GM19395 (cell line): ENCODE data around the gene DBNDD2.
A peak's percentile ranks its signal among the peaks of the same experiment; 100 is the strongest.

ENCODE experiments used
- ATAC-seq: cut with Tn5 transposase; IDR thresholded peaks from one replicate; pipeline ENCODE4 v1.9.1; 2021; ENCODE audit warnings: mild to moderate bottlenecking, moderate library complexity; ENCODE audit not compliant: unreplicated experiment

Gene DBNDD2, protein sequence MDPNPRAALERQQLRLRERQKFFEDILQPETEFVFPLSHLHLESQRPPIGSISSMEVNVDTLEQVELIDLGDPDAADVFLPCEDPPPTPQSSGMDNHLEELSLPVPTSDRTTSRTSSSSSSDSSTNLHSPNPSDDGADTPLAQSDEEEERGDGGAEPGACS

DNA sequence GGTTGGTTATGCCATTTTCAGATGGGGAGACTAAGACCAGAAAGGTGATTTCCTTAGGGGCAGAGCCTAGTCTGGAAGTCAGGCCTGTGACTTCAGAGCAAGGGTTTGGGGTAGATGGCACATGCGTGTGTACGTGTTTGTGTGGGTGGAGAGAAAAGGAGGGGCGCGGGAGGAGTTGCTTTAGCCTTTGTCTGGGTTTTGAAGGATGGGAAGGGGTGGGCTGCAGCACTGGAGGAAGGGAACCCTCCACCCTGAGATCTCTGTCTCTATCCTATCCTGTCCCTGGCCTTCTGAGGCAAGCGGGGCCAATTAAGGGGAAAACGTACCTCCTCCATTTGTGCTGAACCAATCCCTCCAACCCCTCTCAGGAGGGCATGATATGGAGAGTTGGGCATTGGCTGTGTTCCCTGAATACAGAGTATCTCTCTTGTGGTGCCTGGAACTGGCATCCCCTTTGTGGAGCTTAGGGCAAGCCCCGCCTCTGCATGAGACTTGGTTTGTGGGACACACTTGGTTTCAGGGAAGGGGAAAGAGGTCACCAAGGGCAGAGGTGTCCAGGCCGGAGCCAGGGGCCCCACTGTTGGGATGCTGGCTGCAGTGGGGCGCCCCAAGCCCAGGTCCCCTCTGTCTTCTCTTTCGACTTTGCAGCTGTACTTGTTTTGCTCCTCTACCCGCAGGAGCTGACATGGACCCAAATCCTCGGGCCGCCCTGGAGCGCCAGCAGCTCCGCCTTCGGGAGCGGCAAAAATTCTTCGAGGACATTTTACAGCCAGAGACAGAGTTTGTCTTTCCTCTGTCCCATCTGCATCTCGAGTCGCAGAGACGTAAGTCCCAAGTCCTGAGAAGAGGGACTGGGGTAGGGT, at the start of gene DBNDD2:
TSS of gene DBNDD2 (plus strand) at position 507 of the 863 bp plus-strand sequence. CDS start at position 686, 179 bp downstream.
- ATAC-seq: no peak

GRCh38 chr20:45359069-45359405, 49.1 kb upstream of the DBNDD2 start:
- no peak for ATAC-seq

- ATAC-seq: no peak
Measured at GRCh38 chr20:45359406-45360148, 48.5 kb upstream of the DBNDD2 start.

DNA sequence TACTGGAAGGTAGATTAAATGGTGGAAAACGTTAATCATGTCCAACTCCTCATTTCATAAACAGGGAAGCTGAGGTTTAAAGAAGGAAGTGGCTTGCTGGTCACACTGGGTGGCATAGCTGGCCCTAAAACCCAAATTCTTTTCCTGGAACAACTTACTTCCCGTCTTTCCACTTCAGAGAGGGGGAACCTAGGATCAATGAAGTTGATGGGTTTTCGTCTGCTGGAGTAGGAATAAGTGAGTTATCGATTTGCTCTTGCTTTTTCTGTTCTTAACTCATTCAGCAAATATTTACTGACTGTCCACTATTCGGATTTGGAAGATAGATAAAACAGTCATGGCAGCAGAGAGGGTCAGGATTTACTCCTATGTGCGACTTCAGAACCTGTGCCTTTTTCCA, 46.3 kb upstream of the DBNDD2 start:
- ATAC-seq: no peak

DNA sequence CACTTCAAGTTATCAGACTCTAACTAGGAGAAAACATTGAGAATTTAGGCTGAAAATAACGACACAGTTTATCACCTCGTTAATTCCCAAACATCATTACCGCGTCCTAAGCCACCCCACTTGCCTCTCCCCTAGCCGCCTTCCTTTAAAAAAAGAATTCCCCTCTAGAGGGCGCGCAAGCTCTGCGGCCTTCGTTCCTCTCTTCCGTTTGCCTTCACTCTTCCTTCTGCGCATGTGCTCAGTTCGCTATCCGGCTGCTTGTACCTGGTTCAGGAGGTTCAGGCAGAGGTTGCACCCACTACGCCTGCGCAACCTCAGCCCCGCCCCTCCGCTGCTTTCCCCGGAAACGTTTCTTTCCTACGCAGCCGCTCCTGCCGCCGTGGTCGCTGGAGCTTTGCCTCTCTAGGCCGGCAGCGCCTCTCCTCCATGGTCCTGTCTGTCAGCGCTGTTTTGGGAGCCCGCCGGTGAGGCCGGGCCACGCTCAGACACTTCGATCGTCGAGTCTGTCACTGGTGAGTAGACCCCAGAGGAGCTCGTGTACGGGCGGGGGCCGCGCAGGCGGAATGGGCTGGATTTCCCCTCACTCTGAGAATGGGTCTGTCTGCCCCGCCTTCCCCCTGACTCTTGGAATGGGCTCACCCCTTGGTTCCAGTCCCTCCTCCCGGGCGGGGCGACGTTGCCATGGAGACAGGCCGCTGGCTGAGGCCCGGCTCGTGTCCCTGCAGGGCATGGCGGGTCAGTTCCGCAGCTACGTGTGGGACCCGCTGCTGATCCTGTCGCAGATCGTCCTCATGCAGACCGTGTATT, 45.1 kb upstream of the DBNDD2 start, which contains the start of gene SYS1:
TSS of gene SYS1 (plus strand) at position 353 of the 807 bp plus-strand sequence. CDS start at position 729, 376 bp downstream.
- peak; percentile 84 for ATAC-seq

- ATAC-seq: no peak
Measured at GRCh38 chr20:45363611-45364492, 44.2 kb upstream of the DBNDD2 start.

DNA sequence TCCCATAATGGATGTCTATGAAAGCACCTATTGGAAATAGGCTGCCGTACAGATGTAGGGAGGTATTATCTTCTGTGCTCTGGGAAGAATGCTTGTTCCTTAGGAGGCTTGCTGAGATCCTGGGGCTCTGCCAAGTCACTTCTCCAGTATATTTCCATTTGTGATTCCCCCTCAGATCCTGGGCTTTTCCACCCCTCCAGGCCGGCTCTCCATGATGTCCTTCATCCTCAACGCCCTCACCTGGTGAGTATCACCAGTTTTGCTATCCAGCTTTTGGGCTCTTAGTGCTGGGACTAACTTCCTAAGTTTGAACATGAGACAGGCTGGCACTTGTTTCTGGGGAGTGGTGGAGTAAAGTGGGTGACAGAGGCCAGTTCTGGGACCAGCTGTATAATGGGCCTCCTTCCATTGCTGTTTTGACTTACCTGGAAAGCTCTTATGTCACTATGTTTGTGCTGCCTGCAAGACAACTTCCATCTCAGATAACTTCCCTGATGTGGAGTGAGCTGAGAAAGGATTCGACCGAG, 42.6 kb upstream of the DBNDD2 start:
- no peak for ATAC-seq

GRCh38 chr20:45366192-45366591, 41.9 kb upstream of the DBNDD2 start:
- no peak for ATAC-seq

DNA sequence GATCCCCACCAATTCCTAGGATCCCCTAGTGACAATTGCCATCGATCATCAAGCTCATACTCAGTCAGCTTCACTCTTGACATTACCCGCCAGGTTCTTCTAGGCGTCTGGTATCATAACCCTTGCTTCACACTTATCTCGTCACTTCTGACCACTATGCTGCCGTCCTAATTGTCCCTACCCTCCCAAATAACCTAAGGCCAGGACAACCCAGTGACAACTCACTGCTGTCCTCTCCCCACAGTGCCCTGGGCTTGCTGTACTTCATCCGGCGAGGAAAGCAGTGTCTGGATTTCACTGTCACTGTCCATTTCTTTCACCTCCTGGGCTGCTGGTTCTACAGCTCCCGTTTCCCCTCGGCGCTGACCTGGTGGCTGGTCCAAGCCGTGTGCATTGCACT, 41.5 kb upstream of the DBNDD2 start:
- no peak for ATAC-seq

GRCh38 chr20:45367126-45367525, 41.0 kb upstream of the DBNDD2 start:
- no peak for ATAC-seq

DNA sequence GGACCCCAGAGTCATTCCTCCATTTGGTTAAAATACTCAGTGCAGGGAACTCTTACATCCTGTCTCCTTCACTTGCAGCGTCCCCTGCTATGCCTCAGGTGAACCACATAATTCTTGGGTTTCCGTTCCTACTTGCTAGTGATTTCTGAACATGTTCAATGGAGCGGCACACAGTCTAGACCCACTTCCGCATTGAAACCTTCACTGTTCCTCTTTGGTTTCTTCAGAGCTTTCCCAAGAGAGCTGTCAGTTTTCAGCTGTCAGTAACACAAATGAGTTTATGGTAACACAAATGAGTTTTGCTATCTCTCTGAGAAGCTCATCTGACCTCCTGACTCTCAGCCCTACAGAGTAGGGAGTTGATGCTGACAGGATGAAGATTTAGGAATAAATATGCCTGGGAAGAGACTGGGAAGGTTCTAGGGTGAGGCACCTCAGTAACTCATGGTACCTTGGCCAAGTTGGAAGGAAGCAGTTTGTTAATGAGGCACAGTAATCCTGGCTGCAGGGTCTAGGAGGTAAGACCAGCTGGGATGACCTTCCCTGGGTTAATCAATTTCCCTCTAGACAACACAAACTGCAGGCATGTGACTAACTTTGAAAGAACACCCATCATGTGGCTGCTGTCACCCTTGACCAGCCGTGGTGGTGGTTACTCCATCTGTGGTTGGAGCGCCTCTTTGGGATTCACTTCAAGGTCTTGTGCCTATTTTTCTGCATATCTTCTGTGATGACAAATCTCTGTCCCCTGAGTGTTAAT, 39.7 kb upstream of the DBNDD2 start:
- peak; percentile 81 for ATAC-seq

DNA sequence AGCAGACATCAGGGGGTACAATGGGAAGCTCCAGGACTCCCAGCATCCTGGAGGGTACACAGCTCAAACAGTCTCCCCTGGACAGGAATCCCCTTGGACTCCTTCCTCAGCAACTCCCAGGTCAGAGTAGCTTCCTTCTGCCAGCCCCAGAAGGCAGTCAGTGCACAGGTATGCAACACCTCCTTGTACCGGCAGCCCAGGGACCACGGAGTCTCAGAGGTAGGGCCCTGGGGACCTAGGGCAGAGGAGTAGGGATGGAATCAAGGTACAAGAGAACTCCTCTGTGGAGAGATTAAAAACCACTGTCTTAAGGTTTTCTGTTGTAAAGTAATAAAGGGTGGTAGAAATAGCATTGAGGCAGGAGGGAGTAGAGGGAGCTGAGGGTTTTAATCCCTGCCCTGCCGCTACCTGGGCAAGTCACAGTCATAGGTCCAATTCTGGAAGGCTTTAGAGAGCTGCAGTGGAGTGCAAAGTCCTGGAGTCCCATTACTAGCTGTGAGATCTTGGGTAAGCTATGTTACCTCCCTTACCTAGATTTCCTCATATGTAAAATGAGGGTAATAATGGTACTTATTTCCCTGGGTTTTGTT, 37.4 kb upstream of the DBNDD2 start:
- ATAC-seq: no peak

GRCh38 chr20:45372241-45372640, 35.8 kb upstream of the DBNDD2 start:
- no peak for ATAC-seq

DNA sequence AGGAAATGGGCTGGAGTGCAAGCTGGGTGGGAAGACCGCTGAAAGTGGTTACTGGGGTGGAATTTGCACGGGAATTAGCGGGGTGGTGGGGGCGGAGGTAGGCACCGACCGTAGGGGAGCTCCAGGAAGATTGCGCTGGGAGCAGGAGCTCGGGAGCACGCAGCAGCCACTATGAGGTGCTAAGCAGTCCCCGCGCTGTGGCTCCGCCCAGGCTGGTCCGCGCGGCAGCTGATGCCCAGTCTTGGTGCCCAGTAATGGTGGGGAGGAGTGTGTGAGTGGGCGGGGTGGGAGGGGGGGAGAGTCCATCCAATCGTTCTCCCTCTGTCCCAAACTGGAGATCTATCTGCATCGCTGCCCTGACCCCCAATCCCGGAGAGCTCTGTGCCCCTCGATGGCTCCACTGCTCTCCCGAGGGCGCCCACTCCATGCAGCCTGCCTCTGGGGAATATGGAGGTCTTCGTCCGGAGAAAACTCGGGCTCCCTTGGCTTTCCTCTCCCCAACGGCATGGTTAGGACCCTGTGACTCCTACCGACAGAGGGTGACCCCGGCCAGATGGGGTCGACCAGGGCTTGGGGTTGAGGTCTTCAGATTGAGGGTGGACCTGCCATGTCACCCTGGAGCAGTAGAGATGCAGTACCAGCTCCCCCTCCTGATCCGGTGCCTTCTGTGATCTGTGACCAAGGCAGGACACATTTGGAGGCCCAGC, 35.3 kb upstream of the DBNDD2 start:
- ATAC-seq: no peak

DNA sequence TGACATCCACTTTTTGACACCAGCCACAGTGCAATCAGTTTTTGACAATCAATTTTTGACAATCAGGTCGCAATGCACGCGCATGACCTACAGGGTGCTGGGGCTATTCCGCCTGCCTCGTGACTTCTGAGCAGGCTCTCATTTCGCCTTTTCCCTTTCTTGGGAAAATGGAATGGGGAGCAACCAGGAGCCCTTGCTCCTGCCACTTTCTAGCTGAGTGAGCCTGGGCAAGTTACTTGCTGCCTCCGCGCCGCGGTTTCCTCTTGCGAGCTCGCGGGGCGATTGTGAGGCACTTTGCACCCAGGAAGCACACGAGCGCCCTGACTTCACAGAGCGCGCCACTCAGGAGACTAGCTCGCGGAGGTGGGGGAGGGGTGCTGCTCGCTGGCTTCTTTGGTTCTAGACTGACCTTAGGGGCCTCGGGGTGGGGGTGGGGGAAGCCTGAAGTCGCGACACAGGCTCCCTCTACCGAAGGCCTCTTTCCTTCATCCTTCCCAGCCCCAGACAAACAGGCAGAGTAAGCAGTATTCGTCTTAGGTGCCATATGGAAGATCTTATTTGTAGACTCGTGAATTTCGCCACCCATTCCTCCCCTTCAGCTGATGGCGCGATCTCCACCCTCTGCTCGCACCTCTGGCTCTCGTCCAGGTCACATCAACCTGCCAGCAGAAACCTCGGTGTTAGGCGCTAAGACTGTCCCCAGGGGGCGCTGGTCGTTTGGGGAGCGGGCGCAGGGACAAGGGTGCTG, 34.6 kb upstream of the DBNDD2 start:
- ATAC-seq: peak; percentile 76

DNA sequence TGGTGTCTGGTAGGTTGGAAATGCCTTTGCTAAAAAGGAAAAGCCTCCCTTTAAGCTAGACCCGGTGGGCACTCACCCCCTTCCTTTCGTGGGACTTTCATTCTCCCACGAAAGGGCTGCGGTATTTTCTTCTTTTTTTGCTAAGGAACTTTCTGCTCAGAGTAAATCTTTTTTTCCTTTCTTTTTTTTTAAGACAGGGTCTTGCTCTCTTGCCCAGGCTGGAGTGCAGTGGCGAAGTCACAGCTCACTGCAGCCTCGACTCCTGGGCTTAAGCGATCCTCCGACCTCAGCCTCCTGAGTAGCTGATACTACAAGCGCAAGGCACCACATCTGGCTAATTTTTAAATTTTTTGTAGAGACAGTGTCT, 34.0 kb upstream of the DBNDD2 start:
- ATAC-seq: no peak

DNA sequence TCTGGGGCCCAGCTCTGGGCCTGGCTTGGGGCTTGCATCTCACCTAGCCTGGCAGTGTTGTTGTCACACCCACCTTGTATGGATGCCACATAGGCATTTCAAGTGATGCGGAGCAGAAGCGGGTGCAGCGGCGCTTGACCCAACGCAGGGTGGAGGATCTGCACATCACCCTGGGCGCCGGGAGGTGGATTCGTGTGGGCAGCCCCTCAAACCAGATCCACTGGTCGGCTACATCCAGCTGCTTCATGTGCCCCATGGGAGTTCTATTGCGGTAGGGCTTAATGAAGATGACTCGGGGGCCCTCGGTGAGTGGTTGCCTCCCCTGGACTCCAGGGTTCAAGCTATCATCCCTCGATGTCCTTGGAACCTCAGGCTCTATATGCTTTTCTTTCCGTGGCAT, 33.1 kb upstream of the DBNDD2 start:
- ATAC-seq: no peak
